Type B pancreatic cell (in vitro differentiated cells): Measurements from ENCODE around the gene HLA-F. TPM values are rescaled to one million over a fixed set of nuclear protein-coding genes. Genes with fewer than 3 reads are reported as not detected.

Experiments used
- DNase-seq: peaks from one replicate; pipeline ENCODE4 v3.0.0; 2021; ENCODE audit warnings: mixed read lengths; ENCODE audit not compliant: unreplicated experiment; ENCODE audit errors: extremely low spot score
- H3K27ac Mint-ChIP-seq: 2 replicates; pipeline ENCODE4 v1.8.0; 2021; ENCODE audit warnings: mild to moderate bottlenecking, mixed read lengths
- H3K27me3 Mint-ChIP-seq: 2 replicates; pipeline ENCODE4 v1.8.0; 2021; ENCODE audit warnings: mixed read lengths
- H3K36me3 Mint-ChIP-seq: 2 replicates; pipeline ENCODE4 v1.8.0; 2021; ENCODE audit warnings: mixed read lengths
- H3K4me1 Mint-ChIP-seq: one replicate; pipeline ENCODE4 v1.8.0; 2021; ENCODE audit warnings: mixed read lengths; ENCODE audit not compliant: unreplicated experiment
- H3K4me3 Mint-ChIP-seq: 2 replicates; pipeline ENCODE4 v1.8.0; 2021; ENCODE audit warnings: mild to moderate bottlenecking, mixed read lengths
- H3K9me3 Mint-ChIP-seq: 2 replicates; pipeline ENCODE4 v1.8.0; 2021; ENCODE audit warnings: mixed read lengths
- total RNA-seq: library from RNA; stranded (reverse); gene quantifications from 2 replicates; pipeline ENCODE4 v1.2.1, GENCODE V29; 2021; ENCODE audit warnings: low replicate concordance
- TF ChIP-seq, protein P1 (sequence below): fragments of 200-600 bp; sonication (generic); conservative IDR thresholded peaks from 2 replicates; pipeline ENCODE4 v1.5.0; 2021; ENCODE audit warnings: antibody characterized with exemption, mild to moderate bottlenecking

HLA-F gene
- total RNA-seq, 1 donor from 2014 or later, result 2.8 TPM

DNA sequence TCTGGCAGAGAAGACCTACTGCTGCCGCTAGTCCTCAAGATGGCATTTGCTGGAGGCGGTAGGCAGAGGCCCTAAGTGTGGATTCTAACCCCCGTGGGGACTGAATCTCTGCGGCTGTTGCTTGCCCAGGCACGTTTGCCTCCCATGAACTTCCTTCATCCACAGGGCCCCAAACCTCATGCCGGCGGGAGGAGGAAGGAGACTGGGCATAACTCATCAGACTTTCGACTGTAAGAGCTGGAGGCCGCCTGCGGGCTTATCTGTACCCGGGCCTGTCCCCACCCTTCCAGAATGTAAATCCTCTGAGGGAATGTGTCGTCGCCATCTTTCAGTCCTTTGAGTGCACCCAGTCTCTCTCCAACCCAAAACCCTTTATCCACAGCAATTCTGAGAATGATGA is 43.3 kb upstream of the HLA-F start:
- peaks cover 12% of the 10 kb centered on the region for H3K4me1 Mint-ChIP-seq
- H3K27me3 Mint-ChIP-seq, result peaks cover 9% of the 10 kb centered on the region
- TF ChIP-seq, protein P1, sequence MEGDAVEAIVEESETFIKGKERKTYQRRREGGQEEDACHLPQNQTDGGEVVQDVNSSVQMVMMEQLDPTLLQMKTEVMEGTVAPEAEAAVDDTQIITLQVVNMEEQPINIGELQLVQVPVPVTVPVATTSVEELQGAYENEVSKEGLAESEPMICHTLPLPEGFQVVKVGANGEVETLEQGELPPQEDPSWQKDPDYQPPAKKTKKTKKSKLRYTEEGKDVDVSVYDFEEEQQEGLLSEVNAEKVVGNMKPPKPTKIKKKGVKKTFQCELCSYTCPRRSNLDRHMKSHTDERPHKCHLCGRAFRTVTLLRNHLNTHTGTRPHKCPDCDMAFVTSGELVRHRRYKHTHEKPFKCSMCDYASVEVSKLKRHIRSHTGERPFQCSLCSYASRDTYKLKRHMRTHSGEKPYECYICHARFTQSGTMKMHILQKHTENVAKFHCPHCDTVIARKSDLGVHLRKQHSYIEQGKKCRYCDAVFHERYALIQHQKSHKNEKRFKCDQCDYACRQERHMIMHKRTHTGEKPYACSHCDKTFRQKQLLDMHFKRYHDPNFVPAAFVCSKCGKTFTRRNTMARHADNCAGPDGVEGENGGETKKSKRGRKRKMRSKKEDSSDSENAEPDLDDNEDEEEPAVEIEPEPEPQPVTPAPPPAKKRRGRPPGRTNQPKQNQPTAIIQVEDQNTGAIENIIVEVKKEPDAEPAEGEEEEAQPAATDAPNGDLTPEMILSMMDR, result no peak
- H3K36me3 Mint-ChIP-seq, result no peaks in the 10 kb centered on the region
- no peak overlapping the region for H3K27ac Mint-ChIP-seq
- DNase-seq, result no peak
- no peak overlapping the region for H3K4me3 Mint-ChIP-seq
- no peaks in the 10 kb centered on the region for H3K9me3 Mint-ChIP-seq

DNA sequence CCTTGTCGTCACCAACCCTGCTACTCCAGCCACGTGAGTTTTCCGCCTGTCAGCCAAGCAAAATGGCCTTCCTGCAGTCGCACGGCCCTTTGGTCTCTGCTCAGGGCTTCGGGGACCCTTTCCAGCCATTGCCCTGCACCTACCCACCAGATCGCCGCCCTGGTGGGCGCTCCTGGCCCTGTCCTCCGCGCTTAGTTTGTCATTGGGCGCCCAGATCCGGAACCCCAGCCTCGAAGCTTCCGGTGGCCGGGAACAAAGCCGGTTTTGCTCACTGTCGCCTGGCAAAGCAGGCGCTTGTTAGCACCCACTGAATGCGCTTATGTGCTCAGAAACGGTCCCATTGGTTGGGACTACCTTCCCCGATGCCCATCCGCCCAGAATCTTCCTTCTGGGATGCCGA is 42.8 kb upstream of the HLA-F start:
- Mint-ChIP-seq H3K4me3 (no peak overlapping the region), H3K9me3 (no peaks in the 10 kb centered on the region), H3K27ac (no peak overlapping the region), H3K36me3 (no peaks in the 10 kb centered on the region), H3K4me1 (peaks cover 12% of the 10 kb centered on the region), H3K27me3 (peaks cover 12% of the 10 kb centered on the region)
- DNase-seq, result no peak
- TF ChIP-seq, protein P1, result no peak

DNA sequence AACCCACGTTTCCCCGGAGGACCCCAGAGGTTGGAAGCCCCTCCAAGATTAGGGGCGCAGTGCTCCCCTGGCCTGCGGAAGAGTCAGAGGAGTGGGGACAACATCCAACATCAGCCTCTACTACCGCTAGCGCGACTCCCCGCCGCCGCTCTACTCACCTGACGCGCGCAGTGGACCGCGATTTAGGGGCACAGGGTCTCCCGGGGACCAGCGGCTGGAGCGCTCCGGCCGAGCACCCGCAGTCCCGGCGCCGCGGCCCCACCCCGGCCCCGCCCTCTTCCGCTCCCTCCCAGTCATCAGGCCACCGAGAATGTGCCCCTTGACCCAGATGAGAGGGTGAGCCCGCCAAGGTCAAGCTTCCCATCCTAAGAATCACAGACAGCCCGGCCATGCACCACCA is 42.3 kb upstream of the HLA-F start, which contains the start of gene ZFP57:
Gene ZFP57, minus strand, starts transcription at position 249 of the 400 bp plus-strand sequence. CDS start 4,149 bp downstream, outside the sequence.
- Mint-ChIP-seq H3K36me3 (no peaks in the 10 kb centered on the region), H3K4me3 (no peak within 1 kb of the TSS), H3K27ac (no peak within 1 kb of the TSS), H3K27me3 (peaks cover 15% of the 10 kb centered on the region), H3K4me1 (peaks cover 12% of the 10 kb centered on the region), H3K9me3 (no peaks in the 10 kb centered on the region)
- TF ChIP-seq, protein P1, result no peak
- DNase-seq, result no peak

DNA sequence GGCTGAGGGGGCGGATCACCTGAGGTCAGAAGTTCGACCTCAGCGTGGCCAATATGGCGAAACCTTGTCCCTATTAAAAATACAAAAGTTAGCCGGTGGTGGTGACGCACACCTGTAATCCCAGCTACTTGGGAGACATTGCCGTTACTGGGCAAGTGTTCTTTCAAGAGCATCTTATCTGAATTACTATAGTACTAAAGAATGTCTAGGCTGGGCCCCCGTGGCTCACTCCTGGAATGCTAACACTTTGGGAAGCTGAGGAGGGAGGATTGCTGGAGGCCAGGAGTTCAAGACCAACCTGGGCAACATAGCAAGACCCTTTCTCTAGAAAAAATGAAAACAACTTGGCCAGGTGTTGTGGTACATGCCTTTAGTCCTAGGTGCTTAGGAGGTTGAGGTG is 41.4 kb upstream of the HLA-F start:
- Mint-ChIP-seq H3K9me3 (no peaks in the 10 kb centered on the region), H3K36me3 (no peaks in the 10 kb centered on the region), H3K4me3 (no peak overlapping the region), H3K4me1 (peaks cover 10% of the 10 kb centered on the region), H3K27ac (no peak overlapping the region), H3K27me3 (peaks cover 17% of the 10 kb centered on the region)
- DNase-seq, result no peak
- TF ChIP-seq, protein P1, result no peak

DNA sequence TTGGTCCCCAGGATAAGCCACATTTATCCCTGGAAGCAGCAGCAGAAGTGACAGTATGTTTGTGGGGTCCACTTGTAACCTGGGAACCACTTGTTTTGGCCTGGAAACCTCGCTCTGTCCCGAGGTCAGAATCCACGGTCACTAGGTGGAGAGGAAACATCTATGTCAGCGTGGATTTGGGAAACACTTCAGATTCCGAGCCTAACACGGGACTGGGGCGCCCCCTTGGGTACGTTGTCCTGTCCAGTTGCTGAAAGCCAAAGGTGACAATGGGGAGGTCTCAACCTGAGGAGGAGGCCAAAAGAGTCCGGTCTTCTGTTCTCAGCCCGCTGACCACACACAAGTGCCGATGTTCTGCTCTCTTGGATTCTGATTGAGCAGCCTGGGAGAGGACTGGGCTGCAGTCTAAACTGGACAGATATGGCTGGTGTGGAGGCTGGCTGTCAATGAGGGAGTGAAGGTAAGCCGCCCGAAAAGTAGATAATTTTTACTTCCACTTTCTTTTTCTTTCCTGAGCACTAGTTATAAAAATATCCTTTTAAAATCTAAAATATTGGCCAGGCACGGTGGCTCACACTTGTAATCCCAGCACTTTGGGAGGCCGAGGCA is 37.4 kb upstream of the HLA-F start:
- Mint-ChIP-seq H3K36me3 (no peaks in the 10 kb centered on the region), H3K4me3 (no peak overlapping the region), H3K27ac (no peak overlapping the region), H3K9me3 (no peaks in the 10 kb centered on the region), H3K4me1 (no peaks in the 10 kb centered on the region), H3K27me3 (peaks cover 19% of the 10 kb centered on the region)
- TF ChIP-seq, protein P1, result no peak
- no peak for DNase-seq
